CD8-positive, alpha-beta memory T cell (primary cell): Measurements from ENCODE around the gene NAT8L. TPM values are rescaled to one million over a fixed set of nuclear protein-coding genes. Genes with fewer than 3 reads are reported as not detected.

Experiments used
- CTCF ChIA-PET: fragments of 350-600 bp; sonication (Branson Sonifier 250); formaldehyde crosslinking; loops from one replicate; lab custom pipeline; 2021; ENCODE audit warnings: antibody characterized with exemption; lab: Charles Lee
- POLR2A ChIA-PET: fragments of 350-600 bp; sonication (Branson Sonifier 250); formaldehyde crosslinking; loops from one replicate; lab custom pipeline; 2021; ENCODE audit warnings: antibody characterized with exemption; lab: Charles Lee
- DNase-seq, 5 donors: peaks; one replicate each; pipeline versions ENCODE4 v3.0.0 to v3.0.0-alpha.2; 2020 to 2022; ENCODE audit warnings: mixed read lengths in 1 of 5
- H3K27ac ChIP-seq: one replicate; pipeline ENCODE4 v1.7.0; 2013; ENCODE audit warnings: low read depth, mild to moderate bottlenecking, low read length, moderate library complexity
- H3K27me3 ChIP-seq: 2 replicates; pipeline ENCODE4 v1.7.0; 2013; ENCODE audit warnings: low read length, mild to moderate bottlenecking; ENCODE audit not compliant: insufficient read depth, poor library complexity, severe bottlenecking
- H3K36me3 ChIP-seq: 2 replicates; pipeline ENCODE4 v1.7.0; 2013; ENCODE audit warnings: mild to moderate bottlenecking, low read length, moderate library complexity; ENCODE audit not compliant: insufficient read depth
- H3K4me1 ChIP-seq: 2 replicates; pipeline ENCODE4 v1.7.0; 2013; ENCODE audit warnings: mild to moderate bottlenecking, low read length, moderate library complexity; ENCODE audit not compliant: insufficient read depth
- H3K4me3 ChIP-seq: 2 replicates; pipeline ENCODE4 v1.7.0; 2013; ENCODE audit warnings: mild to moderate bottlenecking, low read length
- H3K9me3 ChIP-seq: 2 replicates; pipeline ENCODE4 v1.7.0; 2013; ENCODE audit warnings: mild to moderate bottlenecking, low read length
- H3K27ac Mint-ChIP-seq, 8 donors: one replicate each; pipeline ENCODE4 v1.8.0; 2020 to 2021; ENCODE audit warnings: mixed read lengths in 8 of 8, mild to moderate bottlenecking in 6 of 8, inconsistent platforms in 3 of 8, moderate library complexity in 3 of 8
- H3K27me3 Mint-ChIP-seq, 2 donors: one replicate each; pipeline ENCODE4 v1.8.0; 2020 to 2021; ENCODE audit warnings: mixed read lengths in 2 of 2, mild to moderate bottlenecking in 1 of 2, moderate library complexity in 1 of 2
- H3K36me3 Mint-ChIP-seq, 3 donors: one replicate each; pipeline ENCODE4 v1.8.0; 2020 to 2021; ENCODE audit warnings: mixed read lengths in 3 of 3, inconsistent platforms in 1 of 3, mild to moderate bottlenecking in 1 of 3
- H3K4me1 Mint-ChIP-seq, 3 donors: one replicate each; pipeline ENCODE4 v1.8.0; 2020 to 2021; ENCODE audit warnings: mixed read lengths in 3 of 3, inconsistent platforms in 1 of 3, mild to moderate bottlenecking in 1 of 3
- H3K4me3 Mint-ChIP-seq, 7 donors: one replicate each; pipeline ENCODE4 v1.8.0; 2020 to 2021; ENCODE audit warnings: mixed read lengths in 7 of 7, mild to moderate bottlenecking in 6 of 7, moderate library complexity in 4 of 7, inconsistent platforms in 2 of 7
- H3K9me3 Mint-ChIP-seq, 5 donors: one replicate each; pipeline ENCODE4 v1.8.0; 2020 to 2022; ENCODE audit warnings: mixed read lengths in 5 of 5, mild to moderate bottlenecking in 3 of 5, moderate library complexity in 2 of 5, inconsistent platforms in 1 of 5
- polyA plus RNA-seq: library from polyadenylated mRNA; unstranded; fragments of 300-500 nt; fragmentation: Illumina TruSeq; gene quantifications from one replicate; pipeline ENCODE4 v1.2.3, GENCODE V29; 2021
- total RNA-seq, 2 experiments: library from RNA; stranded (reverse); gene quantifications; one replicate each; pipeline ENCODE4 v1.2.3, GENCODE V29; 2021

Gene NAT8L
- total and polyA plus RNA-seq, 3 experiments from 2014 or later = 0.42 to 0.55 TPM; not detected in 1

- ChIA-PET POLR2A (no interaction called here), CTCF (no interaction called here)
- no peak for DNase-seq
- Histone ChIP-seq H3K4me1 (no peaks in the 10 kb centered on the region), H3K27ac (no peak overlapping the region), H3K9me3 (no peaks in the 10 kb centered on the region), H3K36me3 (no peaks in the 10 kb centered on the region), H3K27me3 (no peaks in the 10 kb centered on the region), H3K4me3 (no peak overlapping the region)
- Mint-ChIP-seq H3K4me3 (no peak overlapping the region), H3K9me3 (peaks cover 15 to 30% (median 25%) of the 10 kb centered on the region in 5 donors), H3K4me1 (no peaks in the 10 kb centered on the region), H3K27ac (no peak overlapping the region), H3K36me3 (peaks cover 0 to 34% (median 4%) of the 10 kb centered on the region in 3 donors), H3K27me3 (peaks cover 17 to 18% of the 10 kb centered on the region in 2 donors)
Observed at GRCh38 chr4:2104556-2105345, 45.6 kb downstream of the NAT8L start.

- Histone ChIP-seq H3K4me1 (no peaks in the 10 kb centered on the region), H3K27me3 (no peaks in the 10 kb centered on the region), H3K36me3 (no peaks in the 10 kb centered on the region), H3K4me3 (no peak overlapping the region), H3K27ac (no peak overlapping the region), H3K9me3 (no peaks in the 10 kb centered on the region)
- Mint-ChIP-seq H3K36me3 (peaks cover 0 to 34% (median 4%) of the 10 kb centered on the region in 3 donors), H3K27me3 (peaks cover 19 to 23% of the 10 kb centered on the region in 2 donors), H3K27ac (no peak overlapping the region), H3K4me1 (no peaks in the 10 kb centered on the region), H3K9me3 (peaks cover 15 to 30% (median 25%) of the 10 kb centered on the region in 5 donors), H3K4me3 (no peak overlapping the region)
- CTCF ChIA-PET = no interaction called here
- DNase-seq = no peak
- POLR2A ChIA-PET = no interaction called here
Observed at GRCh38 chr4:2105559-2105958, 46.4 kb downstream of the NAT8L start.

GRCh38 chr4:2116687-2117400 is 57.7 kb downstream of the NAT8L start:
- Histone ChIP-seq H3K4me1 (no peaks in the 10 kb centered on the region), H3K4me3 (no peak overlapping the region), H3K27me3 (no peaks in the 10 kb centered on the region), H3K36me3 (no peaks in the 10 kb centered on the region), H3K9me3 (no peaks in the 10 kb centered on the region), H3K27ac (no peak overlapping the region)
- DNase-seq = no peak
- Mint-ChIP-seq H3K4me1 (no peaks in the 10 kb centered on the region), H3K9me3 (peaks cover 0 to 2% (median 0%) of the 10 kb centered on the region in 5 donors), H3K27me3 (peaks cover 2 to 7% of the 10 kb centered on the region in 2 donors), H3K4me3 (no peak overlapping the region), H3K27ac (no peak overlapping the region), H3K36me3 (peaks cover 0 to 3% (median 0%) of the 10 kb centered on the region in 3 donors)
- CTCF ChIA-PET = no interaction called here
- POLR2A ChIA-PET = no interaction called here

Other genes starting within 250 kb of the NAT8L start
- gene LETM1, start 203.2 kb upstream of the NAT8L start, total RNA-seq = 10 to 100 TPM; 85.4 to 87.3 TPM
- gene LETM1, start 203.2 kb upstream of the NAT8L start, polyA plus RNA-seq = 15.5 TPM
- gene NSD2, start 187.9 kb upstream of the NAT8L start, total RNA-seq = 100 to 1,000 TPM; 150 to 152 TPM
- 9.0 TPM for gene NSD2, start 187.9 kb upstream of the NAT8L start, polyA plus RNA-seq
- gene NELFA, start 50.4 kb upstream of the NAT8L start, total RNA-seq = 10 to 100 TPM; 42.5 to 44.6 TPM
- 31.2 TPM for gene NELFA, start 50.4 kb upstream of the NAT8L start, polyA plus RNA-seq
- 10 to 100 TPM; 23.8 to 23.9 TPM for gene HAUS3, start 182.8 kb downstream of the NAT8L start, total RNA-seq
- 26.6 TPM for gene HAUS3, start 182.8 kb downstream of the NAT8L start, polyA plus RNA-seq
- gene POLN, start 182.8 kb downstream of the NAT8L start, total RNA-seq = 1 to 10 TPM; 1.5 to 1.6 TPM
- 0.55 TPM for gene POLN, start 182.8 kb downstream of the NAT8L start, polyA plus RNA-seq
- 10 to 100 TPM; 10.2 to 12.2 TPM for gene MXD4, start 202.8 kb downstream of the NAT8L start, total RNA-seq
- 47.2 TPM for gene MXD4, start 202.8 kb downstream of the NAT8L start, polyA plus RNA-seq